GM12878 (cell line): ENCODE results near the gene CA9. TPM values are rescaled to one million over a fixed set of nuclear protein-coding genes. Genes with fewer than 3 reads are reported as not detected.
A peak's percentile ranks its signal among the peaks of the same experiment; 100 is the strongest.

Source experiments
- GATAD2B ChIP-seq: fragments of 450-650 bp; conservative IDR thresholded peaks from 2 replicates; pipeline ENCODE4 v1.6.1; 2017; ENCODE audit warnings: low read depth, mild to moderate bottlenecking, moderate library complexity
- JUND ChIP-seq: IDR thresholded peaks from 2 replicates; pipeline ENCODE4 v1.6.1; 2012; ENCODE audit warnings: low read depth, mild to moderate bottlenecking, low read length, improper control_type of control experiment, moderate library complexity
- KDM1A ChIP-seq: fragments of 200-600 bp; sonication (generic); IDR thresholded peaks from 2 replicates; pipeline ENCODE4 v1.6.1; 2016; ENCODE audit warnings: borderline replicate concordance
- MTA3 ChIP-seq: IDR thresholded peaks from 2 replicates; pipeline ENCODE4 v1.6.1; 2012; ENCODE audit warnings: low read length, inconsistent platforms, borderline replicate concordance
- PAX5 ChIP-seq: IDR thresholded peaks from 2 replicates; pipeline ENCODE4 v1.6.1; 2011; ENCODE audit warnings: low read depth, low read length, borderline replicate concordance
- RAD21 ChIP-seq: IDR thresholded peaks from 2 replicates; pipeline ENCODE4 v1.6.1; 2011; ENCODE audit warnings: mild to moderate bottlenecking, low read depth, low read length, moderate library complexity; ENCODE audit not compliant: insufficient read depth
- RBBP5 ChIP-seq: fragments of 200-600 bp; sonication (generic); conservative IDR thresholded peaks from 2 replicates; pipeline ENCODE4 v1.6.1; 2016
- STAT1 ChIP-seq: fragments of 450-650 bp; conservative IDR thresholded peaks from 2 replicates; pipeline ENCODE4 v1.6.1; 2014; ENCODE audit warnings: antibody characterized with exemption, mild to moderate bottlenecking
- polyA plus RNA-seq, 11 experiments: library from polyadenylated mRNA; depleted of rRNA in 4 of 11; unstranded in 6 of 11; stranded (reverse) in 5 of 11; fragments of >200 nt; fragmentation: Nextera tagmentation in 4 of 11; fragmentation: Illumina TruSeq in 1 of 11; extraction: Ambion mirVana in 4 of 11; extraction: Trizol in 1 of 11; gene quantifications; 1 replicate in 1 of 11; 2 replicates in 10 of 11; pipeline versions ENCODE4 v1.2.1 to v1.2.3, GENCODE V29; 2011 to 2016; ENCODE audit warnings: inconsistent platforms in 2 of 11, missing spikeins in 2 of 11, low read depth in 1 of 11
- total RNA-seq, 4 experiments: library from RNA; depleted of rRNA in 3 of 4; stranded (reverse); fragments of >200 nt in 3 of 4; fragmentation: Illumina TruSeq in 1 of 4; extraction: Trizol in 1 of 4; gene quantifications; 2 replicates each; pipeline versions ENCODE4 v1.2.1 to v1.2.3, GENCODE V29; 2013 to 2021
- TF ChIP-seq, protein P1 (sequence below): fragments of 450-650 bp; formaldehyde crosslinking; IDR thresholded peaks from 2 replicates; pipeline ENCODE4 v1.5.0; 2022; ENCODE audit warnings: mild to moderate bottlenecking, missing genetic modification characterization
- TF ChIP-seq, protein P2 (sequence below): IDR thresholded peaks from 2 replicates; pipeline ENCODE4 v1.6.1; 2012; ENCODE audit warnings: improper control_type of control experiment, low read depth, low read length; ENCODE audit not compliant: insufficient replicate concordance
- TF ChIP-seq, protein P3 (sequence below): fragments of 450-650 bp; IDR thresholded peaks from 2 replicates; pipeline ENCODE4 v1.6.1; 2018; ENCODE audit warnings: borderline replicate concordance, mild to moderate bottlenecking; ENCODE audit not compliant: partially characterized antibody
- TF ChIP-seq, protein P4 (sequence below): IDR thresholded peaks from 2 replicates; pipeline ENCODE4 v1.6.1; 2011; ENCODE audit warnings: borderline replicate concordance, low read depth, mild to moderate bottlenecking, moderate library complexity, low read length; ENCODE audit not compliant: insufficient read depth, poor library complexity, severe bottlenecking
- TF ChIP-seq, protein P5 (sequence below): fragments of 450-650 bp; IDR thresholded peaks from 2 replicates; pipeline ENCODE4 v1.6.1; 2017; ENCODE audit warnings: mild to moderate bottlenecking
- TF ChIP-seq, protein P6 (sequence below): fragments of 450-650 bp; IDR thresholded peaks from 2 replicates; pipeline ENCODE4 v1.6.1; 2014; ENCODE audit warnings: mild to moderate bottlenecking

Gene CA9
- total and polyA plus RNA-seq, 10 of the 15 experiments (the other 5 are each of a cell fraction or from before 2014, with no cell fraction given), result 0.53 to 6.6 (median 1.2) TPM

DNA sequence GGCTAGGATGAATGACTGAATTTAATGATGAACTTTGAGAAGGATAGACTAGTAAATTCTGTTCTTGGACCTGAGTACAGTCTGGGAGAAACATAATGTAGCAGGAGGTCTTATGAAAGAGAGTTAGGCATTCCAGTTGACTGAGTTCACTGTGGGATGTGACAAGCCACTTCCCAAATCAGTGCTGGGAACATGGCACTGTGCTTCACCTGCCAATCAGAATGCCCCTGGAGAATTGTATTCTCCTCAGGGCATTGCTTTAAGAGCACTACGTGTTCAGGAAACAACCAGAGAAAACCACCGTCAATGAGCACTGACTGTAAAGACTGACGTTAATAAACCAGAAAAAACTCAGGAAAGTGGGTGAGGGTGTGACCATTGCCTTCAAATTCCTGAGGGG, 14.4 kb upstream of the CA9 start (continued):
- TF ChIP-seq, protein P1, sequence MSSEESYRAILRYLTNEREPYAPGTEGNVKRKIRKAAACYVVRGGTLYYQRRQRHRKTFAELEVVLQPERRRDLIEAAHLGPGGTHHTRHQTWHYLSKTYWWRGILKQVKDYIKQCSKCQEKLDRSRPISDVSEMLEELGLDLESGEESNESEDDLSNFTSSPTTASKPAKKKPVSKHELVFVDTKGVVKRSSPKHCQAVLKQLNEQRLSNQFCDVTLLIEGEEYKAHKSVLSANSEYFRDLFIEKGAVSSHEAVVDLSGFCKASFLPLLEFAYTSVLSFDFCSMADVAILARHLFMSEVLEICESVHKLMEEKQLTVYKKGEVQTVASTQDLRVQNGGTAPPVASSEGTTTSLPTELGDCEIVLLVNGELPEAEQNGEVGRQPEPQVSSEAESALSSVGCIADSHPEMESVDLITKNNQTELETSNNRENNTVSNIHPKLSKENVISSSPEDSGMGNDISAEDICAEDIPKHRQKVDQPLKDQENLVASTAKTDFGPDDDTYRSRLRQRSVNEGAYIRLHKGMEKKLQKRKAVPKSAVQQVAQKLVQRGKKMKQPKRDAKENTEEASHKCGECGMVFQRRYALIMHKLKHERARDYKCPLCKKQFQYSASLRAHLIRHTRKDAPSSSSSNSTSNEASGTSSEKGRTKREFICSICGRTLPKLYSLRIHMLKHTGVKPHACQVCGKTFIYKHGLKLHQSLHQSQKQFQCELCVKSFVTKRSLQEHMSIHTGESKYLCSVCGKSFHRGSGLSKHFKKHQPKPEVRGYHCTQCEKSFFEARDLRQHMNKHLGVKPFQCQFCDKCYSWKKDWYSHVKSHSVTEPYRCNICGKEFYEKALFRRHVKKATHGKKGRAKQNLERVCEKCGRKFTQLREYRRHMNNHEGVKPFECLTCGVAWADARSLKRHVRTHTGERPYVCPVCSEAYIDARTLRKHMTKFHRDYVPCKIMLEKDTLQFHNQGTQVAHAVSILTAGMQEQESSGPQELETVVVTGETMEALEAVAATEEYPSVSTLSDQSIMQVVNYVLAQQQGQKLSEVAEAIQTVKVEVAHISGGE (CRISPR knock-in tag), result no peak
- TF ChIP-seq, protein P2, sequence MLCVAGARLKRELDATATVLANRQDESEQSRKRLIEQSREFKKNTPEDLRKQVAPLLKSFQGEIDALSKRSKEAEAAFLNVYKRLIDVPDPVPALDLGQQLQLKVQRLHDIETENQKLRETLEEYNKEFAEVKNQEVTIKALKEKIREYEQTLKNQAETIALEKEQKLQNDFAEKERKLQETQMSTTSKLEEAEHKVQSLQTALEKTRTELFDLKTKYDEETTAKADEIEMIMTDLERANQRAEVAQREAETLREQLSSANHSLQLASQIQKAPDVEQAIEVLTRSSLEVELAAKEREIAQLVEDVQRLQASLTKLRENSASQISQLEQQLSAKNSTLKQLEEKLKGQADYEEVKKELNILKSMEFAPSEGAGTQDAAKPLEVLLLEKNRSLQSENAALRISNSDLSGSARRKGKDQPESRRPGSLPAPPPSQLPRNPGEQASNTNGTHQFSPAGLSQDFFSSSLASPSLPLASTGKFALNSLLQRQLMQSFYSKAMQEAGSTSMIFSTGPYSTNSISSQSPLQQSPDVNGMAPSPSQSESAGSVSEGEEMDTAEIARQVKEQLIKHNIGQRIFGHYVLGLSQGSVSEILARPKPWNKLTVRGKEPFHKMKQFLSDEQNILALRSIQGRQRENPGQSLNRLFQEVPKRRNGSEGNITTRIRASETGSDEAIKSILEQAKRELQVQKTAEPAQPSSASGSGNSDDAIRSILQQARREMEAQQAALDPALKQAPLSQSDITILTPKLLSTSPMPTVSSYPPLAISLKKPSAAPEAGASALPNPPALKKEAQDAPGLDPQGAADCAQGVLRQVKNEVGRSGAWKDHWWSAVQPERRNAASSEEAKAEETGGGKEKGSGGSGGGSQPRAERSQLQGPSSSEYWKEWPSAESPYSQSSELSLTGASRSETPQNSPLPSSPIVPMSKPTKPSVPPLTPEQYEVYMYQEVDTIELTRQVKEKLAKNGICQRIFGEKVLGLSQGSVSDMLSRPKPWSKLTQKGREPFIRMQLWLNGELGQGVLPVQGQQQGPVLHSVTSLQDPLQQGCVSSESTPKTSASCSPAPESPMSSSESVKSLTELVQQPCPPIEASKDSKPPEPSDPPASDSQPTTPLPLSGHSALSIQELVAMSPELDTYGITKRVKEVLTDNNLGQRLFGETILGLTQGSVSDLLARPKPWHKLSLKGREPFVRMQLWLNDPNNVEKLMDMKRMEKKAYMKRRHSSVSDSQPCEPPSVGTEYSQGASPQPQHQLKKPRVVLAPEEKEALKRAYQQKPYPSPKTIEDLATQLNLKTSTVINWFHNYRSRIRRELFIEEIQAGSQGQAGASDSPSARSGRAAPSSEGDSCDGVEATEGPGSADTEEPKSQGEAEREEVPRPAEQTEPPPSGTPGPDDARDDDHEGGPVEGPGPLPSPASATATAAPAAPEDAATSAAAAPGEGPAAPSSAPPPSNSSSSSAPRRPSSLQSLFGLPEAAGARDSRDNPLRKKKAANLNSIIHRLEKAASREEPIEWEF, result peak; percentile 40
- TF ChIP-seq, protein P3, sequence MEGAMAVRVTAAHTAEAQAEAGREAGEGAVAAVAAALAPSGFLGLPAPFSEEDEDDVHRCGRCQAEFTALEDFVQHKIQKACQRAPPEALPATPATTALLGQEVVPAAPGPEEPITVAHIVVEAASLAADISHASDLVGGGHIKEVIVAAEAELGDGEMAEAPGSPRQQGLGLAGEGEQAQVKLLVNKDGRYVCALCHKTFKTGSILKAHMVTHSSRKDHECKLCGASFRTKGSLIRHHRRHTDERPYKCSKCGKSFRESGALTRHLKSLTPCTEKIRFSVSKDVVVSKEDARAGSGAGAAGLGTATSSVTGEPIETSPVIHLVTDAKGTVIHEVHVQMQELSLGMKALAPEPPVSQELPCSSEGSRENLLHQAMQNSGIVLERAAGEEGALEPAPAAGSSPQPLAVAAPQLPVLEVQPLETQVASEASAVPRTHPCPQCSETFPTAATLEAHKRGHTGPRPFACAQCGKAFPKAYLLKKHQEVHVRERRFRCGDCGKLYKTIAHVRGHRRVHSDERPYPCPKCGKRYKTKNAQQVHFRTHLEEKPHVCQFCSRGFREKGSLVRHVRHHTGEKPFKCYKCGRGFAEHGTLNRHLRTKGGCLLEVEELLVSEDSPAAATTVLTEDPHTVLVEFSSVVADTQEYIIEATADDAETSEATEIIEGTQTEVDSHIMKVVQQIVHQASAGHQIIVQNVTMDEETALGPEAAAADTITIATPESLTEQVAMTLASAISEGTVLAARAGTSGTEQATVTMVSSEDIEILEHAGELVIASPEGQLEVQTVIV, result no peak
- TF ChIP-seq, protein P4, sequence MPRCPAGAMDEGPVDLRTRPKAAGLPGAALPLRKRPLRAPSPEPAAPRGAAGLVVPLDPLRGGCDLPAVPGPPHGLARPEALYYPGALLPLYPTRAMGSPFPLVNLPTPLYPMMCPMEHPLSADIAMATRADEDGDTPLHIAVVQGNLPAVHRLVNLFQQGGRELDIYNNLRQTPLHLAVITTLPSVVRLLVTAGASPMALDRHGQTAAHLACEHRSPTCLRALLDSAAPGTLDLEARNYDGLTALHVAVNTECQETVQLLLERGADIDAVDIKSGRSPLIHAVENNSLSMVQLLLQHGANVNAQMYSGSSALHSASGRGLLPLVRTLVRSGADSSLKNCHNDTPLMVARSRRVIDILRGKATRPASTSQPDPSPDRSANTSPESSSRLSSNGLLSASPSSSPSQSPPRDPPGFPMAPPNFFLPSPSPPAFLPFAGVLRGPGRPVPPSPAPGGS, result no peak
- TF ChIP-seq GATAD2B (no peak), KDM1A (no peak), RBBP5 (no peak), PAX5 (no peak), MTA3 (no peak), JUND (no peak), RAD21 (no peak), STAT1 (no peak)
- TF ChIP-seq, protein P5, sequence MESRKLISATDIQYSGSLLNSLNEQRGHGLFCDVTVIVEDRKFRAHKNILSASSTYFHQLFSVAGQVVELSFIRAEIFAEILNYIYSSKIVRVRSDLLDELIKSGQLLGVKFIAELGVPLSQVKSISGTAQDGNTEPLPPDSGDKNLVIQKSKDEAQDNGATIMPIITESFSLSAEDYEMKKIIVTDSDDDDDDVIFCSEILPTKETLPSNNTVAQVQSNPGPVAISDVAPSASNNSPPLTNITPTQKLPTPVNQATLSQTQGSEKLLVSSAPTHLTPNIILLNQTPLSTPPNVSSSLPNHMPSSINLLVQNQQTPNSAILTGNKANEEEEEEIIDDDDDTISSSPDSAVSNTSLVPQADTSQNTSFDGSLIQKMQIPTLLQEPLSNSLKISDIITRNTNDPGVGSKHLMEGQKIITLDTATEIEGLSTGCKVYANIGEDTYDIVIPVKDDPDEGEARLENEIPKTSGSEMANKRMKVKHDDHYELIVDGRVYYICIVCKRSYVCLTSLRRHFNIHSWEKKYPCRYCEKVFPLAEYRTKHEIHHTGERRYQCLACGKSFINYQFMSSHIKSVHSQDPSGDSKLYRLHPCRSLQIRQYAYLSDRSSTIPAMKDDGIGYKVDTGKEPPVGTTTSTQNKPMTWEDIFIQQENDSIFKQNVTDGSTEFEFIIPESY, result no peak
- TF ChIP-seq, protein P6, sequence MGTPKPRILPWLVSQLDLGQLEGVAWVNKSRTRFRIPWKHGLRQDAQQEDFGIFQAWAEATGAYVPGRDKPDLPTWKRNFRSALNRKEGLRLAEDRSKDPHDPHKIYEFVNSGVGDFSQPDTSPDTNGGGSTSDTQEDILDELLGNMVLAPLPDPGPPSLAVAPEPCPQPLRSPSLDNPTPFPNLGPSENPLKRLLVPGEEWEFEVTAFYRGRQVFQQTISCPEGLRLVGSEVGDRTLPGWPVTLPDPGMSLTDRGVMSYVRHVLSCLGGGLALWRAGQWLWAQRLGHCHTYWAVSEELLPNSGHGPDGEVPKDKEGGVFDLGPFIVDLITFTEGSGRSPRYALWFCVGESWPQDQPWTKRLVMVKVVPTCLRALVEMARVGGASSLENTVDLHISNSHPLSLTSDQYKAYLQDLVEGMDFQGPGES, result no peak
